MCF 10A (cell line): ENCODE data around the gene FBLN1. TPM values are rescaled to one million over a fixed set of nuclear protein-coding genes. Genes with fewer than 3 reads are reported as not detected.

ENCODE experiments used
- BruUV-seq: library from RNA; stranded (reverse); fragments of 400-500 nt; replicated peaks from 2 replicates; lab custom pipeline; 2021; lab: Mats Ljungman, UMichigan
- CTCF ChIA-PET: fragments of 300-600 bp; sonication (Branson Sonifier 250); formaldehyde crosslinking; extraction: SDS; loops from one replicate; lab custom pipeline; 2021; ENCODE audit warnings: antibody characterized with exemption, inconsistent platforms; lab: Yijun Ruan, JAX
- POLR2A ChIA-PET: fragments of 300-600, 350-650 bp; sonication (Branson Sonifier 250); formaldehyde crosslinking; extraction: SDS; loops from one replicate; lab custom pipeline; 2020; ENCODE audit warnings: antibody characterized with exemption, inconsistent platforms; lab: Yijun Ruan, JAX
- DNase-seq: peaks from one replicate; pipeline ENCODE4 v3.0.0-alpha.2; 2018; ENCODE audit not compliant: unreplicated experiment
- H3K27ac Mint-ChIP-seq: one replicate; pipeline ENCODE4 v1.8.0; 2022; ENCODE audit warnings: mild to moderate bottlenecking, low read depth, mixed read lengths; ENCODE audit not compliant: unreplicated experiment
- H3K27me3 Mint-ChIP-seq: one replicate; pipeline ENCODE4 v1.8.0; 2022; ENCODE audit warnings: mixed read lengths; ENCODE audit not compliant: insufficient read depth, unreplicated experiment
- H3K36me3 Mint-ChIP-seq: one replicate; pipeline ENCODE4 v1.8.0; 2022; ENCODE audit warnings: mild to moderate bottlenecking, moderate library complexity, mixed read lengths; ENCODE audit not compliant: insufficient read depth, unreplicated experiment
- H3K4me1 Mint-ChIP-seq: one replicate; pipeline ENCODE4 v1.8.0; 2022; ENCODE audit warnings: mixed read lengths; ENCODE audit not compliant: insufficient read depth, unreplicated experiment
- H3K4me3 Mint-ChIP-seq: one replicate; pipeline ENCODE4 v1.8.0; 2022; ENCODE audit warnings: mild to moderate bottlenecking, moderate library complexity, mixed read lengths; ENCODE audit not compliant: unreplicated experiment
- H3K9me3 Mint-ChIP-seq: one replicate; pipeline ENCODE4 v1.8.0; 2022; ENCODE audit warnings: mixed read lengths; ENCODE audit not compliant: unreplicated experiment
- CTCF ChIP-seq: fragments of 200-600 bp; IDR thresholded peaks from one replicate; pipeline ENCODE4 v1.8.0; 2022; ENCODE audit warnings: antibody characterized with exemption, mild to moderate bottlenecking; ENCODE audit not compliant: unreplicated experiment
- intact Hi-C: fragments of 100-400 bp; cut with micrococcal nuclease; formaldehyde crosslinking; loops from 2 replicates; pipeline ENCODE4 v1.14.1; 2022
- total RNA-seq: library from RNA; stranded (reverse); gene quantifications from 2 replicates; pipeline ENCODE4 v1.2.3, GENCODE V29; 2022

FBLN1 gene
- total RNA-seq, 1 experiment from 2014 or later = 110 TPM

GRCh38 chr22:45552017-45552411 is 49.3 kb downstream of the FBLN1 start:
- no peak for DNase-seq
- intact Hi-C loops = loop anchor here (2.0 to 5.0 kb wide), 2 partner anchors 49 to 450 kb away; partner anchors contain the start of gene FBLN1
- Mint-ChIP-seq H3K4me1 (peaks cover 37% of the 10 kb centered on the region), H3K36me3 (peaks cover 23% of the 10 kb centered on the region), H3K27me3 (no peaks in the 10 kb centered on the region), H3K9me3 (no peaks in the 10 kb centered on the region), H3K27ac (peak overlapping the region; percentile 99), H3K4me3 (no peak overlapping the region)
- no TSS peak for BruUV-seq
- no peak for TF ChIP-seq CTCF
- ChIA-PET CTCF (interaction anchor here (0.6 to 4.2 kb wide), 10 partner anchors 9 to 306 kb away, joined by 3 to 142 read pairs (median 10); no protein-coding TSS in a partner anchor), POLR2A (interaction anchor here (0.9 to 4.3 kb wide), 9 partner anchors 15 to 111 kb away, joined by 4 to 28 read pairs (median 15); partner anchors contain the start of gene FBLN1)

- TF ChIP-seq CTCF = peak; percentile 46
- BruUV-seq = no TSS peak
- Mint-ChIP-seq H3K36me3 (peaks cover 28% of the 10 kb centered on the region), H3K9me3 (no peaks in the 10 kb centered on the region), H3K27ac (peak overlapping the region; percentile 99), H3K4me1 (peaks cover 37% of the 10 kb centered on the region), H3K4me3 (peak overlapping the region; percentile 23), H3K27me3 (no peaks in the 10 kb centered on the region)
- peak; percentile 42 for DNase-seq
- CTCF ChIA-PET = interaction anchor here (0.5 to 4.2 kb wide), 20 partner anchors 8 to 1216 kb away, joined by 3 to 142 read pairs (median 6); no protein-coding TSS in a partner anchor
- intact Hi-C loops = loop anchor here (1.0 to 5.0 kb wide), 4 partner anchors 50 to 450 kb away; partner anchors contain the start of gene FBLN1
- POLR2A ChIA-PET = interaction anchor here (0.6 to 4.3 kb wide), 12 partner anchors 15 to 389 kb away, joined by 3 to 28 read pairs (median 8); partner anchors contain the start of genes FBLN1 and NUP50
Observed at GRCh38 chr22:45552580-45553350, 50.1 kb downstream of the FBLN1 start.

GRCh38 chr22:45553351-45554039 is 50.8 kb downstream of the FBLN1 start:
- DNase-seq = peak; percentile 90
- BruUV-seq = no TSS peak
- ChIA-PET POLR2A (interaction anchor here (0.6 to 4.0 kb wide), 13 partner anchors 16 to 425 kb away, joined by 3 to 28 read pairs (median 4); partner anchors contain the start of genes ATXN10 and NUP50), CTCF (interaction anchor here (0.5 to 4.2 kb wide), 41 partner anchors 8 to 1147 kb away, joined by 3 to 142 read pairs (median 3); no protein-coding TSS in a partner anchor)
- Mint-ChIP-seq H3K36me3 (peaks cover 27% of the 10 kb centered on the region), H3K27me3 (no peaks in the 10 kb centered on the region), H3K27ac (peak overlapping the region; percentile 99), H3K9me3 (no peaks in the 10 kb centered on the region), H3K4me1 (peaks cover 37% of the 10 kb centered on the region), H3K4me3 (peak overlapping the region; percentile 2)
- TF ChIP-seq CTCF = peak; percentile 96
- intact Hi-C loops = loop anchor here (1.0 to 5.0 kb wide), 4 partner anchors 51 to 451 kb away; partner anchors contain the start of gene FBLN1
